ENCODE measurements around the gene THAP4.

GRCh38 chr2:241645056-241645914 lies 8.3 kb upstream of the THAP4 start:
- TF ChIP-seq POLR2A (IDR thresholded peaks at IDR 0.05; ENCODE audit: low read length) (no peak), GATA1 (IDR thresholded peaks at IDR 0.05; ENCODE audit: low read depth, low read length) (no peak)
